ENCODE measurements around the gene SERAC1. TPM values are rescaled to one million over a fixed set of nuclear protein-coding genes. Genes with fewer than 3 reads are reported as not detected.

Gene SERAC1
- total RNA-seq, 1 donor = 7.5 TPM

- DNase-seq (ENCODE audit: low read depth in 2 of 3, low spot score in 2 of 3) = peak in 2 of 3 donors; percentile 31 to 54
Observed at GRCh38 chr6:158131926-158132325, 36.1 kb downstream of the SERAC1 start.

- no peak for DNase-seq (ENCODE audit: low read depth in 2 of 3, low spot score in 2 of 3)
Observed at GRCh38 chr6:158125271-158125670, 42.8 kb downstream of the SERAC1 start.

DNA sequence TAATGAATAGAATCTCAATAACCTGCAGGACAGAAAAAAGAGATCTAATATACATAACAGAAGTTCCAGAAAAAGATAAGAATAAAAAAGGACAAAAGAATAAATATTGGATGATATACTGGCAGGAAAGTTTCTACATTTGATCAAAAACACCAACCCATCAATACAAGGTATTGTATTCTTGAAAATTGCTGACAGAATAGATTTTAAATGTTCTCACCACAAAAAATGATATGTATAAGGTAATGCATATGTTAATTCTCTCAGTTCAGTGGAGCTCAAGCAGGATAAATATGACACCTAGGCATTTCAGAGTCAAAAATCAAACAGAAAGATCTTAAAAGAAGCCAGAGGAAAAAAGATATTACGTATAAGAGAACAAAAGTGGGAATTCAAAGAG is 43.8 kb downstream of the SERAC1 start:
- DNase-seq (ENCODE audit: low read depth in 2 of 3, low spot score in 2 of 3) = no peak

GRCh38 chr6:158122048-158122447 is 46.0 kb downstream of the SERAC1 start:
- DNase-seq (ENCODE audit: low read depth in 2 of 3, low spot score in 2 of 3) = no peak

GRCh38 chr6:158121335-158121734 is 46.7 kb downstream of the SERAC1 start:
- DNase-seq (ENCODE audit: low read depth in 2 of 3, low spot score in 2 of 3) = no peak

DNA sequence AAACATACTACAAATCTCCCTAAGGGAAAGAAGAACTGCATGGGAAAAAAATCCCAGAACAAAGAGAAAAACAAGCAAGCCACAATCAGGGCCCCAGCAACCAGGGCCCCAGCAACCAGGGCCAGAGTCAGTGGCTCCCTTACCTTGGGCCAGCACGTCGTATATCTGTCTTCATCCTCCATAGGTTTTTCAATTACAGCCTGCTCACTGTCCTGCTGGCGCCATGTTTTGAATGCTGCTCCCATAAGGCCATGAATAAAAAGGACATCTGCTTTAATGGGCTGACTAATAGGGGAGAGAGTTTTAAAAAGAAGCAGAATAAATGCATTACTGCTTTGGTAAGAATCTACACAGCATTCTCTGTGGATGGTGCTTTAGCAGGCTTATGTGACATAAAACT is 49.2 kb downstream of the SERAC1 start:
- no peak for DNase-seq (ENCODE audit: low read depth in 2 of 3, low spot score in 2 of 3)

DNA sequence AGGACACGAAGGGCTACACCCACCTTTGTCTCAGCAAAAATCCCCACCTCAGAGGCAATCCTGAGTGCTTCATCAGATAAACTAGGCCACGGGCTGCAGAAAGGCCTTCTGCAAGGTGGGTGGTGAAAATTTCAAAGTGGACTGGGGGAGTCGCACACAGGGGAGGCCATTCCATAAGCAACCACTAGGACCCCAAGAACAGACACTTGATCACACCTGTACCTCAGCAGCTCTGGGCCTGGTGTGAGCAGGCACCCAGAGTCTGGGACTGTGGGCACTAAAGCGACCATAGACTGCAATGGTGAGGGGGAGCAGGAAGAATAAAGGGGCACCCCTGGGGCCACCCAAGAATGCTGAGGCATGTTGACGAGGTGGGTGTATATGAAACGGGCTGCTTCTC is 52.6 kb downstream of the SERAC1 start:
- no peak for DNase-seq (ENCODE audit: low read depth in 2 of 3, low spot score in 2 of 3)

DNA sequence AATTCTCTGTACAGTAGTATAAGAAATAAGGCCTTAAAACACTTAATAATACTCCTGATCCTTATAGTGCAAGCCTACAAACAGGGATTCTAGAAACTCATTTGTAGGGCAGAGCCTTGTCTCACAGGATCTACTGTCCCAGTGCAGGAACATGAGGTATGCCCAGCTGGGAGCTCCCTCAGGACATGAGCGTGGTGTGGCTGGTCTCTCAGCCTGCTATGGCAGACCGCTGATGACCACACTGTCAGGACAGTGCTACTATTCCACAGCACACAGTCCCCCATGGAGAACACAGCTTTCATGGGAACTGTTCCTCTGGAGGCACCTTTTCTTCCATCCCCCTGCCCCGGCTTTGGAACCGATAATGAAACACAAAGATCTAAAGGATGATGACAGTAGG is 53.0 kb downstream of the SERAC1 start:
- DNase-seq (ENCODE audit: low read depth in 2 of 3, low spot score in 2 of 3) = no peak

- DNase-seq (ENCODE audit: low read depth in 2 of 3, low spot score in 2 of 3) = no peak
Observed at GRCh38 chr6:158113802-158114201, 54.3 kb downstream of the SERAC1 start.

- DNase-seq (ENCODE audit: low read depth in 2 of 3, low spot score in 2 of 3) = no peak
Observed at GRCh38 chr6:158111987-158112386, 56.1 kb downstream of the SERAC1 start.

GRCh38 chr6:158110986-158111385 is 57.1 kb downstream of the SERAC1 start:
- DNase-seq (ENCODE audit: low read depth in 2 of 3, low spot score in 2 of 3) = no peak

DNA sequence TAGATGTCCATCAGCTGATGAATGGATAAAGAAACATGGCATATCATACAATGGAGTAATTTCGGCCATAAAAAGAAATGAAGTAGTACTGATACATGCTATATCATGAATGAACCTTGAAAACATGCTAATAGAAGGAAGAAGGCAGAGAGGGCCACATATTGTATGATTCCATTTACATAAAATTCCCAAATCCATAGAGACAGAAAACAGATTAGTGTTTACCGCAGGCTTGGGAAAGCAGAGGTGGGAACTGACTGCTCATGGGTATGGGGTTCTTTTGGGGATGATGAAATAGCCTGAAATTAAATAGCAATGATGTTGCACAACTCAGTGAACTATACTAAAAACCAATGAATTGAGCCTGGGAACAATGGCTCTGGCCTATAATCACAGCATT is 58.3 kb downstream of the SERAC1 start:
- DNase-seq (ENCODE audit: low read depth in 2 of 3, low spot score in 2 of 3) = no peak

GRCh38 chr6:158104696-158105095 is 63.4 kb downstream of the SERAC1 start:
- DNase-seq (ENCODE audit: low read depth in 2 of 3, low spot score in 2 of 3) = no peak

DNA sequence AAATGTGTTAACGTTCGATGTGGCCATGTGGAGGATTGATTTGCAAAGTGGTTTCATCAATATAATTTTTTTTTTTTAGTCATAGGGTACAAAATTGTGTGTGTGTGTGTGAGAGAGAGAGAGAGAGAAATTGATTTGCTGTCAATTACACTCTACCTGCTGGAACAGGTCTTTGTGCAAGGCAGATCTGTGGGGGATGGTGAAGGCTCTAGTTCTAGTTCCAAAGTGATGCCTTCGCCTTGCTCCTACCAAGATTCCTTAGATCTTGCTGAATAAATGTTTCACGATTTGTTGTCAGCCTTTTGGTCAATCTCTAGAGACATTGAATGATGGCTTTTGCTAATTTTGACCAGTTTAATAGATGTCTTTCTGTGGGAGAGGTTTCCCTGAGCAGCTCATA is 64.8 kb downstream of the SERAC1 start:
- no peak for DNase-seq (ENCODE audit: low read depth in 2 of 3, low spot score in 2 of 3)

GRCh38 chr6:158095671-158096070 is 72.4 kb downstream of the SERAC1 start:
- DNase-seq (ENCODE audit: low read depth in 2 of 3, low spot score in 2 of 3) = no peak

DNA sequence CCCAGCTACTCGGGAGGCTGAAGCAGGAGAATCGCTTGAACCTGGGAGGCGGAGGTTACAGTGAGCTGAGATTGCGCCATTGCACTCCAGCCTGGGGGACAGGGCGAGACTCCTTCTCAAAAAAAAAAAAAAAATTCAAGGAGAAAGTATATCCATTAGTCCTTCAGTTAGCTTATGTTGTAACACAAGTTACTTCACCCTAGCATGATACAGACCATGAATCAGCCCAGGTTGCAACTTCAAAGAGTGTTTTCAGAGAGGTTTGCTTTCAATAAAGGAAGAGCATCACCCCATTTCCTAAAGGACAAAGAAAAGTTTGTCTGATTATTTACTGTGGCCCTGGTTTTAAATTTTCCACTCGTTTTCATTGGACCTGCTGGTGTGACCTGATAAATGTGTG is 73.0 kb downstream of the SERAC1 start:
- DNase-seq (ENCODE audit: low read depth in 2 of 3, low spot score in 2 of 3) = no peak

GRCh38 chr6:158092806-158093205 is 75.3 kb downstream of the SERAC1 start:
- no peak for DNase-seq (ENCODE audit: low read depth in 2 of 3, low spot score in 2 of 3)

- no peak for DNase-seq (ENCODE audit: low read depth in 2 of 3, low spot score in 2 of 3)
Observed at GRCh38 chr6:158087224-158087867, 80.7 kb downstream of the SERAC1 start.

GRCh38 chr6:158086504-158087223 is 81.4 kb downstream of the SERAC1 start:
- DNase-seq (ENCODE audit: low read depth in 2 of 3, low spot score in 2 of 3) = peak in 2 of 3 donors; percentile 31 to 69

DNA sequence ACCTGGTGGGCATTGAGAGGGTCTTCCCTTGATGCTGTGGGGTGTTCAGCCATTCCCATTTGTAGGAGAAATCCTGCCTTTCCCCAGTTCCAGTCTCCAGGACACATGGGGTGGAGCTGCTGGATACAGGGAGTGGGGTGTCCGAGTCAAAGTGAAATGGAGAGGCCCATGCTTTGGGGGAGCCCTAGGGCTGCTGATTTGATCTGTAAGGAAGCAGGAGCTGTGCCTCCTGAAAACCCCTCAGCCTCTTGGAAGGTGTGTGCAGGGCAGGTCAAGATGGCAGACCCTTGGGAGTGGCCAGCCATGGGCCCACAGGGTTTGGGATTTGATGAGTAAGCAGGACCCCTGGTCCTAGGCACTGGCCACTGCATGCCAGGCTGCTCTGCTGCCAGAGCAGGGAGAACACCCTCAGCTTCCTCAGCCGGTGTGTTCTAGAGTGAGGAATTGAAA is 82.0 kb downstream of the SERAC1 start:
- no peak for DNase-seq (ENCODE audit: low read depth in 2 of 3, low spot score in 2 of 3)

DNA sequence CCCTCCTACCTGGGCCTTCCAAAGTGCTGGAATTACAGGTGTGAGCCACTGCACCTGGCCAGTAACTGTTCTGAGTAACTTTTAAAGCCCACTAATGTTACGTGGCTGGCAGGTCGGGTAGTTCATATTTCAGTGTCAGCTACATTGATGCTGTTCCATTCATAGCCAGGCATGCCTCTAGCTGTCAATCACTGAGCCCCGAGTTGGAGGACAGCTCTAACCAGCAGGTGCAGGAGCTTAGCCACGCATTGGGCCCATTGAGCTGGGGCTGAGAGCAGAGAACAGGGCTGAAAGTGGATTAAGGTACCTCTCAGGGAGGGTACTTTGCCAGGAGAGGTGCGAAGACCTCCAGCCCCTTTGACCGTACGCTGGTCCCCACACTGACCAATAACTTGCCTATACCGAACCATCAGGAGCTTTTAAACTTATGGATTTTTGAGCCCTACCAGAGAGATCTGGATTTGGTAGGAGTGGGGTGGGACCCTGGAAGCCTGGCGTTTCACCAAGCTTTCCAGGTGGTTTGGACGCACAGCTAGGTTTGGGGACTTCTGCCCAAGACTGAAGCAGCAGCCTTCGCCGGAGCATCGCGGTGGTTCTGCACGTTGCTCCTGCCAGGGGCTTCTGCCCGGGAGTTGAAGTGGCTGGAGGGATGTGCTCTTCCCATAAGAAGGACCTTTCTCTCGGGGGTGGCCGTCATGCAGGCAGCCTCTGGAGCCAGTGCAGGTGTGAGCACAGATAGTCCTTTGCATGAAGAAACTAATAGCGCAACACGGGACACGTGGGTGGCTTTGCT is 82.6 kb downstream of the SERAC1 start:
- no peak for DNase-seq (ENCODE audit: low read depth in 2 of 3, low spot score in 2 of 3)
